K562 (cell line): ENCODE results near the gene RNF187. TPM values are rescaled to one million over a fixed set of nuclear protein-coding genes. Genes with fewer than 3 reads are reported as not detected.
A peak's percentile ranks its signal among the peaks of the same experiment; 100 is the strongest.

Experiments used
- BRF2 ChIP-seq: IDR thresholded peaks from 3 replicates; pipeline ENCODE4 v1.6.1; 2011; ENCODE audit warnings: borderline replicate concordance, mild to moderate bottlenecking; ENCODE audit not compliant: insufficient read length, insufficient read depth
- CEBPB ChIP-seq: fragments of 450-650 bp; IDR thresholded peaks from 2 replicates; pipeline ENCODE4 v1.6.1; 2016; ENCODE audit warnings: missing genetic modification characterization, missing compliant biosample characterization
- E4F1 ChIP-seq: fragments of 250-450 bp; sonication (Bioruptor Pico); IDR thresholded peaks from 2 replicates; pipeline ENCODE4 v1.5.0; 2021; ENCODE audit warnings: mild to moderate bottlenecking, borderline replicate concordance
- ESRRB ChIP-seq: fragments of 250-450 bp; sonication (Bioruptor Pico); IDR thresholded peaks from 2 replicates; pipeline ENCODE4 v1.5.0; 2020; ENCODE audit warnings: mild to moderate bottlenecking, moderate library complexity, borderline replicate concordance
- FOXA3 ChIP-seq, 2 experiments: fragments of 450-650 bp in 1 of 2; sonication (generic) in 1 of 2; formaldehyde crosslinking; IDR thresholded peaks in 1 of 2; conservative IDR thresholded peaks in 1 of 2; 2 replicates each; pipeline versions ENCODE4 v1.4.0 to v1.8.0; 2020 to 2022; ENCODE audit warnings: mild to moderate bottlenecking in 2 of 2, missing genetic modification reagents in 1 of 2
- GABPB1 ChIP-seq: sonication (generic); formaldehyde crosslinking; IDR thresholded peaks from 2 replicates; pipeline ENCODE4 v1.8.0; 2022; ENCODE audit warnings: mild to moderate bottlenecking, missing genetic modification reagents
- KHSRP ChIP-seq: fragments of 450-650 bp; IDR thresholded peaks from 2 replicates; pipeline ENCODE4 v1.6.1; 2017
- L3MBTL2 ChIP-seq: fragments of 450-650 bp; IDR thresholded peaks from 2 replicates; pipeline ENCODE4 v1.6.1; 2016; ENCODE audit warnings: mild to moderate bottlenecking, moderate library complexity
- MCM3 ChIP-seq: fragments of 450-650 bp; IDR thresholded peaks from 2 replicates; pipeline ENCODE4 v1.6.1; 2016
- MEF2D ChIP-seq: conservative IDR thresholded peaks from 2 replicates; pipeline ENCODE4 v1.6.1; 2016; ENCODE audit warnings: low read depth, missing genetic modification characterization, missing compliant biosample characterization
- MIER1 ChIP-seq: fragments of 450-650 bp; IDR thresholded peaks from 2 replicates; pipeline ENCODE4 v1.6.1; 2016; ENCODE audit warnings: antibody characterized with exemption, mild to moderate bottlenecking, low read depth
- NEUROD1 ChIP-seq: fragments of 150-350 bp; IDR thresholded peaks from 2 replicates; pipeline ENCODE4 v1.6.1; 2014; ENCODE audit warnings: borderline replicate concordance, low read length, low read depth; ENCODE audit not compliant: partially characterized antibody
- PKNOX1 ChIP-seq: fragments of 450-650 bp; IDR thresholded peaks from 2 replicates; pipeline ENCODE4 v1.6.1; 2016
- RBBP5 ChIP-seq: fragments of 200-600 bp; sonication (generic); IDR thresholded peaks from 2 replicates; pipeline ENCODE4 v1.6.1; 2012; ENCODE audit warnings: borderline replicate concordance, mild to moderate bottlenecking, low read length, control low read depth, inconsistent platforms; ENCODE audit not compliant: insufficient read depth, poor library complexity, severe bottlenecking
- SLC30A9 ChIP-seq: fragments of 250-450 bp; sonication (Bioruptor Pico); IDR thresholded peaks from 2 replicates; pipeline ENCODE4 v1.8.0; 2022; ENCODE audit warnings: mild to moderate bottlenecking, moderate library complexity
- TCF3 ChIP-seq: sonication (generic); formaldehyde crosslinking; IDR thresholded peaks from 2 replicates; pipeline ENCODE4 v1.4.0; 2020; ENCODE audit warnings: mild to moderate bottlenecking, missing genetic modification reagents
- YBX1 ChIP-seq: fragments of 450-650 bp; IDR thresholded peaks from 2 replicates; pipeline ENCODE4 v1.7.1; 2016; ENCODE audit warnings: mild to moderate bottlenecking
- ZBTB17 ChIP-seq: fragments of 450-650 bp; formaldehyde crosslinking; IDR thresholded peaks from 2 replicates; pipeline ENCODE4 v1.4.0; 2020; ENCODE audit warnings: mild to moderate bottlenecking
- ZBTB5 ChIP-seq: fragments of 450-650 bp; IDR thresholded peaks from 2 replicates; pipeline ENCODE4 v1.6.1; 2017; ENCODE audit warnings: antibody characterized with exemption
- ZC3H8 ChIP-seq: fragments of 450-650 bp; IDR thresholded peaks from 2 replicates; pipeline ENCODE4 v1.6.1; 2017
- ZKSCAN3 ChIP-seq: fragments of 250-450 bp; sonication (Bioruptor Pico); IDR thresholded peaks from 2 replicates; pipeline ENCODE4 v1.4.0; 2020
- ZNF143 ChIP-seq: sonication (generic); formaldehyde crosslinking; IDR thresholded peaks from 2 replicates; pipeline ENCODE4 v1.9.0; 2022; ENCODE audit warnings: mild to moderate bottlenecking, missing genetic modification reagents
- polyA plus RNA-seq, 8 experiments: library from polyadenylated mRNA; depleted of rRNA in 4 of 8; stranded (reverse) in 5 of 8; unstranded in 3 of 8; fragments of >200 nt; fragmentation: Nextera tagmentation in 2 of 8; fragmentation: Illumina TruSeq in 1 of 8; extraction: Ambion mirVana in 2 of 8; extraction: Trizol in 1 of 8; gene quantifications; 2 replicates each; pipeline versions ENCODE4 v1.2.1 to v1.2.3, GENCODE V29; 2011 to 2014; ENCODE audit warnings: inconsistent platforms in 1 of 8, missing spikeins in 1 of 8
- total RNA-seq, 7 experiments: library from RNA; depleted of rRNA in 6 of 7; stranded (reverse); fragments of >200 nt in 6 of 7; fragmentation: Illumina TruSeq in 2 of 7; extraction: Trizol in 2 of 7; gene quantifications; 2 replicates each; pipeline versions ENCODE4 v1.2.1 to v1.2.3, GENCODE V29; 2011 to 2021; ENCODE audit warnings: low replicate concordance in 1 of 7

RNF187 gene
- total and polyA plus RNA-seq, 9 of the 15 experiments (the other 6 are each of a cell fraction or from before 2014, with no cell fraction given) = 2.3 to 119 (median 41.9) TPM

- TF ChIP-seq BRF2 (no peak), PKNOX1 (peak; percentile 33; the same call in 1 of the 2 replicates), ZC3H8 (no peak), ZKSCAN3 (CRISPR knock-in tag) (no peak), NEUROD1 (no peak), L3MBTL2 (peak; percentile 97), ZNF143 (no peak), CEBPB (no peak), ZBTB17 (CRISPR knock-in tag) (0 out of 2 replicates have a peak, but pooled peaks have one; percentile 36), TCF3 (peak; percentile 33; the same call in 1 of the 2 replicates), MEF2D (no peak), ZBTB5 (no peak), ESRRB (no peak), RBBP5 (no peak), KHSRP (no peak), GABPB1 (CRISPR knock-in tag) (peak; percentile 78), MCM3 (no peak), MIER1 (no peak), FOXA3 (CRISPR knock-in tag; conservative IDR thresholded peaks at IDR 0.05 in 1 of 2, IDR thresholded peaks at IDR 0.05 in 1 of 2) (peak in 1 of 2 experiments; percentile 25; a peak in 1 of 4 replicates), YBX1 (no peak), SLC30A9 (no peak), E4F1 (CRISPR knock-in tag) (no peak)
Measured at GRCh38 chr1:228500901-228501871, 14.0 kb downstream of the RNF187 start (continued).
